ENCODE results near the gene TFDP2. TPM values are rescaled to one million over a fixed set of nuclear protein-coding genes. Genes with fewer than 3 reads are reported as not detected.
A peak's percentile ranks its signal among the peaks of the same experiment; 100 is the strongest.

Gene TFDP2, protein sequence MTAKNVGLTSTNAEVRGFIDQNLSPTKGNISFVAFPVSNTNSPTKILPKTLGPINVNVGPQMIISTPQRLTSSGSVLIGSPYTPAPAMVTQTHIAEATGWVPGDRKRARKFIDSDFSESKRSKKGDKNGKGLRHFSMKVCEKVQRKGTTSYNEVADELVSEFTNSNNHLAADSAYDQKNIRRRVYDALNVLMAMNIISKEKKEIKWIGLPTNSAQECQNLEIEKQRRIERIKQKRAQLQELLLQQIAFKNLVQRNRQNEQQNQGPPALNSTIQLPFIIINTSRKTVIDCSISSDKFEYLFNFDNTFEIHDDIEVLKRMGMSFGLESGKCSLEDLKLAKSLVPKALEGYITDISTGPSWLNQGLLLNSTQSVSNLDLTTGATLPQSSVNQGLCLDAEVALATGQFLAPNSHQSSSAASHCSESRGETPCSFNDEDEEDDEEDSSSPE
- 98.6 and 119 TPM in 2 replicates for total RNA-seq (2021; fragmentation: NEBNext Ultra II Directional; extraction: Animal tissue kit (Norgen Biotek cat#: 25700))
- polyA plus RNA-seq (2011; rRNA removed), result 36.7 and 41.1 TPM in 2 replicates
- 72.5 TPM for polyA plus RNA-seq (2011; cell fraction: cytosol; rRNA removed)
- 24.2 TPM for polyA plus RNA-seq (2011; cell fraction: nucleus; rRNA removed)
- polyA plus RNA-seq (2012, experiment 1 of 2), result 46.9 to 94.4 TPM (median 53.9 TPM) in 4 replicates
- polyA plus RNA-seq (2012, experiment 2 of 2), result 26.6 TPM
- 229 TPM for polyA plus RNA-seq (2013, experiment 1 of 2)
- 222 TPM for polyA plus RNA-seq (2013, experiment 2 of 2)
- polyA minus RNA-seq (2011; rRNA and poly(A)+ RNA removed), result 50.2 and 61.8 TPM in 2 replicates
- polyA minus RNA-seq (2011; cell fraction: cytosol; rRNA and poly(A)+ RNA removed), result 23.0 TPM
- polyA minus RNA-seq (2011; cell fraction: nucleus; rRNA and poly(A)+ RNA removed), result 56.3 TPM
- long read RNA-seq, experiment 1, transcript TFDP2-211 (10 exons, 1,201 nt), result major isoform, 7 of 66 reads
- long read RNA-seq, experiment 1, partial matches to known transcripts, result 22 of 66 reads
- long read RNA-seq, experiment 1, other reads (novel, unspliced or antisense), result 35 of 66 reads
- long read RNA-seq, experiment 2, transcript TFDP2-212 (11 exons, 2,360 nt), result major isoform, 14 of 61 reads
- long read RNA-seq, experiment 2, partial matches to known transcripts, result 4 of 61 reads
- long read RNA-seq, experiment 2, other reads (novel, unspliced or antisense), result 40 of 61 reads

DNA sequence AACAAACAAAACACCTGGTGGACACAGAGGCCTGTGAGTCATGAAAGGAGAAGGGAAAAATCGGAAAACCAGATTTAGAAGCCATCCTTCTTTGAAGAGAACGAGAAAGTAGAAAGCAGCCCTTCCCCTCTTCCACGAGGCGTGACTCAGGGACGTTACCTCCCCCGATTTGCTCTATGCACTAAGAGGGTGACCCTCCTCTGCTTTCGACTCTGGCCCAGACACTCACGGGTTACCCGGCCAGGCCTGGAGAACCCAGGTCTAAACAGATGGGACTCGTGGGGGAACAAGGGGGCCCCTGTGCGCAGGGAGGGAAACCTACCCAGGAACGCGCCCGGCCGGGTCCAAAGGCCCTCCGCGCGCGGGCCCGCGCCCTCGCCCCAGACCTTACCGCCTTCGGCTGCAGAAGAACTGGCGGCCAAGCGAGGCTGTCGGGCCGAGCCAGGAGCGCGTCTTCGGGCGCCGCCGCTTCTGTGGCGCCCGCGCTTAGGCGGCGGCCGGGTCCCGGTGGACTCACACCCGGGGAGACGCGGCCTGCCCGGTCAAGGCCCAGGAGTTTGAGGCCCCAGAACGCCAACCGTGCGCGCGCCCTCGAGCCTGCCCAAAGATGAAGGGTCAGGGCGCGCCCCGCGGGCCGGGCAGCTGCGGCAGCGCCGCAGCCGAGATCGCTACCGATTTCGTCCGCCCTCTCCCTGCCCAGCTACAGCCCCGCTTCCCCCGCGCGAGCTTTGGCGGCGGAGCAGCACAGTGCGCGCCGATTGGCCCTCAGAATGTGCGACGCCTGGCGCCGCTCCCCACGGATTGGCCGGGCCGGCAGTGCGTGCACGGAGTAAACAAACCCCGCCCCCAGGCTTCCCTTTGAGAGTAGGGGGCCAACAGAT is at the start of gene TFDP2:
TFDP2 (minus strand) TSS at position 753 of the 881 bp plus-strand sequence. CDS start 47,795 bp downstream, outside the sequence.
- H2AFZ ChIP-seq (ENCODE audit: low read length), result peak within 1 kb of the TSS; percentile 68
- peak within 1 kb of the TSS; percentile 79 for H4K8ac ChIP-seq (ENCODE audit: extremely low read depth, insufficient read depth, low read length)
- H3K79me2 ChIP-seq (ENCODE audit: control insufficient read depth in 1 of 2, insufficient read depth in 2 of 2, low read length in 2 of 2), result 0 out of 4 replicates have a peak, but pooled peaks cover 0 to 2% of the 10 kb centered on the region in 2 experiments
- peaks cover 0 to 2% (median 1%) of the 10 kb centered on the region in 4 experiments; a peak in 3 of 7 replicates for H3K4me1 ChIP-seq (replicated peaks in 1 of 4; ENCODE audit: control insufficient read depth in 3 of 4, insufficient read depth in 4 of 4, low read length in 3 of 4)
- no peak within 1 kb of the TSS for H3K14ac ChIP-seq (ENCODE audit: insufficient read length)
- H3K9me3 ChIP-seq (ENCODE audit: insufficient read depth in 2 of 2, low read depth in 1 of 2, low read length in 1 of 2), result no peaks in the 10 kb centered on the region
- H2BK15ac ChIP-seq (ENCODE audit: low read length), result no peak within 1 kb of the TSS
- peak within 1 kb of the TSS; percentile 65 to 85 (median 78) for H3K9ac ChIP-seq (replicated peaks in 1 of 4; ENCODE audit: extremely low read depth in 1 of 4, low read depth in 3 of 4, low read length in 3 of 4)
- H2BK12ac ChIP-seq (ENCODE audit: low read depth, low read length), result no peak within 1 kb of the TSS
- no peaks in the 10 kb centered on the region; a peak in 1 of 7 replicates for H3K27me3 ChIP-seq (replicated peaks in 1 of 4; ENCODE audit: control insufficient read depth in 3 of 4, extremely low read depth in 1 of 4, insufficient read depth in 3 of 4, low read length in 3 of 4)
- no peak within 1 kb of the TSS for H3K56ac ChIP-seq (replicated peaks; ENCODE audit: insufficient read length, low read depth, low read length)
- H3K23ac ChIP-seq (ENCODE audit: insufficient read length), result no peak within 1 kb of the TSS
- no peak for FAIRE-seq
- H4K91ac ChIP-seq (replicated peaks; ENCODE audit: insufficient read length, low read length), result no peak within 1 kb of the TSS
- no peak within 1 kb of the TSS for H2BK5ac ChIP-seq (ENCODE audit: low read depth, low read length)
- WGBS, 2 experiments (ENCODE audit: extremely low coverage in 1 of 2, insufficient coverage in 1 of 2, insufficient read length in 1 of 2, insufficient replicate concordance in 2 of 2, low coverage in 1 of 2, low lambda C conversion rate in 2 of 2, missing lambda C conversion rate in 1 of 2), result 1% methylated on average over 72 of the region's 83 CpGs; no CpG with 5 or more reads in 1 of the 2 experiments
- peak; percentile 75 to 97 for DNase-seq (ENCODE audit: low read depth in 1 of 2, low spot score in 2 of 2)
- H3K18ac ChIP-seq (ENCODE audit: extremely low read depth, low read length), result no peak within 1 kb of the TSS; the same call in 1 of the 2 replicates
- peak within 1 kb of the TSS; percentile 46 to 89 (median 79) for H3K4me3 ChIP-seq (ENCODE audit: extremely low read depth in 1 of 4, insufficient read depth in 2 of 4, low read depth in 3 of 4, low read length in 4 of 4)
- peak within 1 kb of the TSS; percentile 28 for H3K27ac ChIP-seq (ENCODE audit: low read depth, low read length)
- H3K36me3 ChIP-seq (ENCODE audit: control insufficient read depth in 2 of 4, insufficient read depth in 4 of 4, low read length in 3 of 4), result no peaks in the 10 kb centered on the region
- no peak within 1 kb of the TSS for H2AK5ac ChIP-seq (ENCODE audit: low read depth, low read length)
- no peak within 1 kb of the TSS for H3K4ac ChIP-seq (replicated peaks; ENCODE audit: insufficient read length, low read depth, low read length)
- H4K5ac ChIP-seq (ENCODE audit: insufficient read length, low read depth, low read length), result no peak within 1 kb of the TSS
- peaks cover 5% of the 10 kb centered on the region; the same call in 1 of the 2 replicates for H3K23me2 ChIP-seq (ENCODE audit: low read depth, low read length)
- no peak within 1 kb of the TSS for H2BK20ac ChIP-seq (ENCODE audit: low read length)
- no peaks in the 10 kb centered on the region for H4K20me1 ChIP-seq (replicated peaks in 1 of 2; ENCODE audit: control insufficient read depth in 1 of 2, insufficient read depth in 2 of 2, low read length in 2 of 2)
- H3K4me2 ChIP-seq (ENCODE audit: insufficient read depth in 1 of 2, low read depth in 2 of 2, low read length in 2 of 2), result peak within 1 kb of the TSS; percentile 82 to 87
- H2BK120ac ChIP-seq (replicated peaks; ENCODE audit: low read depth, low read length), result no peak within 1 kb of the TSS
- CTCF ChIA-PET (ENCODE audit: partially characterized antibody), result interaction anchor here (0.5 to 1.8 kb wide), 4 partner anchors 23 to 31 kb away, joined by 3 to 6 read pairs (median 4); no protein-coding TSS in a partner anchor
- POLR2A ChIA-PET (ENCODE audit: partially characterized antibody), result interaction anchor here (0.7 to 1.5 kb wide), 7 partner anchors 12 to 121 kb away, joined by 3 to 6 read pairs (median 3); no protein-coding TSS in a partner anchor
- H3K79me1 ChIP-seq (ENCODE audit: low read depth, low read length), result no peaks in the 10 kb centered on the region
- TF ChIP-seq BACH1 (IDR thresholded peaks at IDR 0.05; ENCODE audit: low read length), result no peak
- TF ChIP-seq NRF1 (IDR thresholded peaks at IDR 0.05; ENCODE audit: low read depth, low read length), result no peak
- TF ChIP-seq SIX5 (IDR thresholded peaks at IDR 0.05; ENCODE audit: low read depth, low read length), result no peak
- peak; percentile 87 for TF ChIP-seq ASH2L (IDR thresholded peaks at IDR 0.05; ENCODE audit: low read length)
- TF ChIP-seq CBX5 (IDR thresholded peaks at IDR 0.05; ENCODE audit: low read depth, low read length), result no peak

Data from H1 (cell line).